ENCODE measurements around the gene SLAMF9. TPM values are rescaled to one million over a fixed set of nuclear protein-coding genes. Genes with fewer than 3 reads are reported as not detected.

SLAMF9 gene
- total and polyA plus RNA-seq, 2 donors (not counting 3 experiments of a cell fraction or from before 2014, with no cell fraction given), result not detected

- Histone ChIP-seq H3K27ac (ENCODE audit: insufficient read depth, low read depth, low read length) (no peak overlapping the region), H3K4me2 (ENCODE audit: insufficient read depth, low read length) (no peak overlapping the region)
- POLR2A ChIA-PET, result no interaction called here
Measured at GRCh38 chr1:159960721-159961381, 6.8 kb upstream of the SLAMF9 start.

DNA sequence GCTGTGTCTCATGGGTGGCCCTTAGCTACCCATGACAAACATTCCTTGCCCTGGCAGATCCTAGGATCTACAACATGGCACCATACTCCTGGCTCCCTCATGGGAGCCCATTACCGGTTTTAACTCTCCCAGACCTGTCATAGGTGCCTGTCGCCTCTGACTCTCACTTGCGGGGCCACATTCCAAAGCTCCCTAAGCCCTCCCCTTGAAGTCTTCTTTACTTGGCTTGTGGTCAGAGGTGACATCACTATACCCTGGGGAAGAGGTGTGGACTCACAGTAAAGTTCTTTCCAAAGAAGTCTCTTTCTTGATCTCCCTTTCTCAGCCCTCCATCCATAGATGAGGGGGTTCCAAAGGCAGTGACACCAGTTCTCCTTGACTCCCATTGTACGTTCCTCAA is 5.4 kb upstream of the SLAMF9 start:
- no peak for FAIRE-seq
- Histone ChIP-seq H3K36me3 (ENCODE audit: control insufficient read depth in 2 of 2, extremely low read depth in 1 of 2, insufficient read depth in 2 of 2, low read length in 2 of 2) (no peaks in the 10 kb centered on the region), H3K4me2 (ENCODE audit: insufficient read depth, low read length) (no peak overlapping the region), H3K27me3 (ENCODE audit: control insufficient read depth in 2 of 2, insufficient read depth in 2 of 2, low read length in 2 of 2) (peaks cover 3 to 8% of the 10 kb centered on the region in 2 experiments), H3K9me3 (replicated peaks; ENCODE audit: control insufficient read depth, insufficient read depth, low read length) (no peaks in the 10 kb centered on the region), H3K4me3 (replicated peaks in 1 of 3; ENCODE audit: insufficient read depth in 1 of 3, low read depth in 1 of 3, low read length in 3 of 3) (no peak overlapping the region), H4K20me1 (replicated peaks; ENCODE audit: control insufficient read depth, extremely low read depth, insufficient read depth, low read length) (no peaks in the 10 kb centered on the region), H3K4me1 (ENCODE audit: control insufficient read depth, extremely low read depth, insufficient read depth, low read length) (no peaks in the 10 kb centered on the region), H2AFZ (ENCODE audit: low read depth, low read length) (no peak overlapping the region), H3K79me2 (ENCODE audit: control insufficient read depth, insufficient read depth, low read length) (no peaks in the 10 kb centered on the region), H3K9ac (replicated peaks; ENCODE audit: extremely low read depth, insufficient read depth, low read length) (no peak overlapping the region), H3K9me1 (replicated peaks; ENCODE audit: control insufficient read depth, extremely low read depth, insufficient read depth, low read length) (no peaks in the 10 kb centered on the region), H3K27ac (ENCODE audit: insufficient read depth, low read depth, low read length) (no peak overlapping the region)
- dilution Hi-C loops (cut with MboI; ENCODE audit: extremely low pct_ligation_motif_present, low sequenced_read_pairs), result no loop called here
- no peak for DNase-seq (ENCODE audit: low read depth, low spot score)
- CTCF ChIA-PET, result no interaction called here
- BruUV-seq (replicated peaks), result no TSS peak
- intact Hi-C loops (cut with micrococcal nuclease), result no loop called here
- TF ChIP-seq JUN (IDR thresholded peaks at IDR 0.05; ENCODE audit: borderline replicate concordance, insufficient read depth, insufficient read length, low read depth) (no peak), EZH2 (IDR thresholded peaks at IDR 0.05; ENCODE audit: borderline replicate concordance, low read depth, low read length, severe bottlenecking) (no peak), MYC (IDR thresholded peaks at IDR 0.05; ENCODE audit: low read depth, low read length) (no peak), POLR2A (IDR thresholded peaks at IDR 0.05; ENCODE audit: low read depth, low read length) (no peak), POLR2AphosphoS5 (IDR thresholded peaks at IDR 0.05; ENCODE audit: insufficient read depth, low read depth, low read length) (no peak), FOS (IDR thresholded peaks at IDR 0.05; ENCODE audit: borderline replicate concordance, insufficient read depth, low read length) (no peak), GATA2 (IDR thresholded peaks at IDR 0.05; ENCODE audit: insufficient read depth, insufficient read length, low read depth, low read length) (no peak)
- TF ChIP-seq, protein P1, sequence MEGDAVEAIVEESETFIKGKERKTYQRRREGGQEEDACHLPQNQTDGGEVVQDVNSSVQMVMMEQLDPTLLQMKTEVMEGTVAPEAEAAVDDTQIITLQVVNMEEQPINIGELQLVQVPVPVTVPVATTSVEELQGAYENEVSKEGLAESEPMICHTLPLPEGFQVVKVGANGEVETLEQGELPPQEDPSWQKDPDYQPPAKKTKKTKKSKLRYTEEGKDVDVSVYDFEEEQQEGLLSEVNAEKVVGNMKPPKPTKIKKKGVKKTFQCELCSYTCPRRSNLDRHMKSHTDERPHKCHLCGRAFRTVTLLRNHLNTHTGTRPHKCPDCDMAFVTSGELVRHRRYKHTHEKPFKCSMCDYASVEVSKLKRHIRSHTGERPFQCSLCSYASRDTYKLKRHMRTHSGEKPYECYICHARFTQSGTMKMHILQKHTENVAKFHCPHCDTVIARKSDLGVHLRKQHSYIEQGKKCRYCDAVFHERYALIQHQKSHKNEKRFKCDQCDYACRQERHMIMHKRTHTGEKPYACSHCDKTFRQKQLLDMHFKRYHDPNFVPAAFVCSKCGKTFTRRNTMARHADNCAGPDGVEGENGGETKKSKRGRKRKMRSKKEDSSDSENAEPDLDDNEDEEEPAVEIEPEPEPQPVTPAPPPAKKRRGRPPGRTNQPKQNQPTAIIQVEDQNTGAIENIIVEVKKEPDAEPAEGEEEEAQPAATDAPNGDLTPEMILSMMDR (IDR thresholded peaks at IDR 0.05; ENCODE audit: extremely low read depth in 1 of 2, insufficient read depth in 1 of 2, low read depth in 1 of 2, low read length in 2 of 2), result no peak
- TF ChIP-seq, protein P2, sequence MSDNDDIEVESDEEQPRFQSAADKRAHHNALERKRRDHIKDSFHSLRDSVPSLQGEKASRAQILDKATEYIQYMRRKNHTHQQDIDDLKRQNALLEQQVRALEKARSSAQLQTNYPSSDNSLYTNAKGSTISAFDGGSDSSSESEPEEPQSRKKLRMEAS (IDR thresholded peaks at IDR 0.05; ENCODE audit: insufficient read depth, insufficient read length), result no peak
- POLR2A ChIA-PET, result no interaction called here

More at GRCh38 chr1:159960721-159961381, 6.8 kb upstream of the SLAMF9 start:
- Histone ChIP-seq H3K9me3 (replicated peaks; ENCODE audit: control insufficient read depth, insufficient read depth, low read length) (no peaks in the 10 kb centered on the region), H4K20me1 (replicated peaks; ENCODE audit: control insufficient read depth, extremely low read depth, insufficient read depth, low read length) (no peaks in the 10 kb centered on the region), H3K27me3 (ENCODE audit: control insufficient read depth in 2 of 2, insufficient read depth in 2 of 2, low read length in 2 of 2) (peaks cover 4 to 13% of the 10 kb centered on the region in 2 experiments), H2AFZ (ENCODE audit: low read depth, low read length) (no peak overlapping the region), H3K4me3 (replicated peaks in 1 of 3; ENCODE audit: insufficient read depth in 1 of 3, low read depth in 1 of 3, low read length in 3 of 3) (no peak overlapping the region), H3K9ac (replicated peaks; ENCODE audit: extremely low read depth, insufficient read depth, low read length) (no peak overlapping the region), H3K9me1 (replicated peaks; ENCODE audit: control insufficient read depth, extremely low read depth, insufficient read depth, low read length) (no peaks in the 10 kb centered on the region), H3K36me3 (ENCODE audit: control insufficient read depth in 2 of 2, extremely low read depth in 1 of 2, insufficient read depth in 2 of 2, low read length in 2 of 2) (no peaks in the 10 kb centered on the region), H3K4me1 (ENCODE audit: control insufficient read depth, extremely low read depth, insufficient read depth, low read length) (no peaks in the 10 kb centered on the region), H3K79me2 (ENCODE audit: control insufficient read depth, insufficient read depth, low read length) (no peaks in the 10 kb centered on the region)
- DNase-seq (ENCODE audit: low read depth, low spot score), result no peak
- intact Hi-C loops (cut with micrococcal nuclease) (no loop called here), dilution Hi-C loops (cut with MboI; ENCODE audit: extremely low pct_ligation_motif_present, low sequenced_read_pairs) (no loop called here)
- FAIRE-seq, result no peak
- CTCF ChIA-PET, result no interaction called here
- no TSS peak for BruUV-seq (replicated peaks)
- TF ChIP-seq GATA2 (IDR thresholded peaks at IDR 0.05; ENCODE audit: insufficient read depth, insufficient read length, low read depth, low read length) (no peak), EZH2 (IDR thresholded peaks at IDR 0.05; ENCODE audit: borderline replicate concordance, low read depth, low read length, severe bottlenecking) (no peak), POLR2AphosphoS5 (IDR thresholded peaks at IDR 0.05; ENCODE audit: insufficient read depth, low read depth, low read length) (no peak), JUN (IDR thresholded peaks at IDR 0.05; ENCODE audit: borderline replicate concordance, insufficient read depth, insufficient read length, low read depth) (no peak), POLR2A (IDR thresholded peaks at IDR 0.05; ENCODE audit: low read depth, low read length) (no peak), MYC (IDR thresholded peaks at IDR 0.05; ENCODE audit: low read depth, low read length) (no peak)

Data from endothelial cell of umbilical vein (primary cell).